Retinal pigment epithelial cell (primary cell): Measurements from ENCODE around the gene AP3D1.

Source experiments
- DNase-seq: peaks from one replicate; pipeline ENCODE4 v3.0.0-alpha.2; 2010; ENCODE audit warnings: low read depth
- H3K4me3 ChIP-seq: 2 replicates; pipeline ENCODE4 v1.5.1; 2011; ENCODE audit warnings: mild to moderate bottlenecking, low read length, control low read depth, moderate library complexity
- CTCF ChIP-seq: conservative IDR thresholded peaks from 2 replicates; pipeline ENCODE4 v1.5.1; 2011; ENCODE audit warnings: low read depth, low read length, control low read depth, inconsistent platforms

AP3D1 gene

GRCh38 chr19:2189880-2190279 is 38.5 kb upstream of the AP3D1 start:
- no peak for TF ChIP-seq CTCF
- H3K4me3 ChIP-seq: no peak overlapping the region

DNA sequence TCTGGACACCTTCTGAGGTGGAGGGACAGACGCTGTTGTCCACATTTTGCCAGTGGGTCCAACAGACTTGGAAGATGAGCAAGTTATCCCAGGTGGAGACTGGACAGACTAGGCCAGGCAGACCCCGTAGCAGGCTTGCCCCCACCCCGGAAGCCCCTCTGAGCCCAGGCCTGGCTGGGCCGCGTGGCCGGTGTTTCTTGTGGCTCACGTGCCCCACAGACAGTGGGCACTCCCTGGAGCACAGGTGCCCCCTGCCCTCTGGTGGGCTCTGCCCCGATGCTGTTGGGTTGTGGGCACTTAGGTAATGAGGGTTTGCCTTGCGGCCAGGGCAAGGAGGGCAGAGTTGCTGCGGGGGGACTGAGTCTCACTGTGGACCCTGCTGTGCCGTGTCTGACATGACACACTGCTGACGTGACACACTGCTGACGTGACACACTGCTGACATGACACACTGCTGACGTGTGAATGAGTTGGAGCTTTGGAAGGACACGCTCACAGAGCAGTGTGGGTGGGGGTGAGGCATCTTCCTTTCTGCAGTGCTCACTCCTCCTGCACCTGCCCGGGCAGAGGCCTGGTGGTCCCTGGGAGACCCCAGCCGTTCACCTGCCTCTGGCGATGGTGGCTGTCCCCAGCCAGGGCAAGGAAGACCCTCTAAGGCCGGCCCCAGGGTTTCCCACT is 37.5 kb upstream of the AP3D1 start:
- DNase-seq: no peak
- no peak for TF ChIP-seq CTCF
- H3K4me3 ChIP-seq: no peak overlapping the region

More at GRCh38 chr19:2189880-2190279, 38.5 kb upstream of the AP3D1 start:
- no peak for DNase-seq

- no peak for DNase-seq
- no peak overlapping the region for H3K4me3 ChIP-seq
- no peak for TF ChIP-seq CTCF
Measured at GRCh38 chr19:2187159-2187558, 35.8 kb upstream of the AP3D1 start.

GRCh38 chr19:2186071-2186846 is 34.9 kb upstream of the AP3D1 start:
- no peak for TF ChIP-seq CTCF
- DNase-seq: no peak

GRCh38 chr19:2185734-2186070 is 34.3 kb upstream of the AP3D1 start:
- TF ChIP-seq CTCF: no peak
- H3K4me3 ChIP-seq: no peak overlapping the region
- DNase-seq: no peak

More at GRCh38 chr19:2186071-2186846, 34.9 kb upstream of the AP3D1 start:
- H3K4me3 ChIP-seq: no peak overlapping the region

DNA sequence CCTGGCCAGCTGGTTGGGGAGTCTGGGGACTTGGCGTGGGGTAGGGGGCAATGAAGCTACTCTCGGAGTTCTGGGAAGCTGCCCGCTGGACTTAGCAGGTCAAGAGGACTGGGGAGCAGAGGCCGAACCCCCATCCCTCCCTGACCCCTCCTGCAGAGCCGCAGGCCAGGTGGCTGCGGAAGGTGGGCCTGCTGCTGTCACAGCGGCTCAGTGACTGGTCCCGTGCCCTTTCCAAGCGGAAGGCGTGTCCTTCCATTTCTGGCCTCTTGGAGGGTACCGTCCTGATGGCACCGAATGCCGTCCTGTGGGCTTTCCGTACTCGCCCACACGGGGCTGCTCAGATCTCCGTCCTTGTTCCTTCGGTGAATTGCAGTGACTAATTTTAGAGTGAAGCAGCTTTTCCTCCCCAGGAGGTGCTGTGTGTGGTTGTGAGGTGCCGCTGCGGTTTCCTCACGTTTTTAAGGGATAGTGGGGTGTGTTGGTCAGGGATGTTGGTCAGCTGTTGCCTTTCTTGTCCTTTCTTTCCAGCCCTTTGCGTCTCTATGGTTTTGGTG is 33.1 kb upstream of the AP3D1 start:
- H3K4me3 ChIP-seq: no peak overlapping the region
- no peak for TF ChIP-seq CTCF
- DNase-seq: no peak
